A673 (cell line): ENCODE results near the gene CWH43.

ENCODE experiments used
- CTCF ChIP-seq: fragments of 300-800, 200-600 bp; sonication (generic); conservative IDR thresholded peaks from 2 replicates; pipeline ENCODE4 v1.5.1; 2017; ENCODE audit warnings: low read depth, mild to moderate bottlenecking, antibody characterized with exemption, low read length, moderate library complexity, mixed read lengths
- EZH2 ChIP-seq: fragments of 200-600 bp; sonication (generic); IDR thresholded peaks from 2 replicates; pipeline ENCODE4 v1.6.1; 2017; ENCODE audit warnings: borderline replicate concordance, low read depth, mild to moderate bottlenecking, mixed read lengths, antibody characterized with exemption, low read length; ENCODE audit not compliant: poor library complexity, severe bottlenecking

- no peak for TF ChIP-seq CTCF
- TF ChIP-seq EZH2: no peak
These were observed 23.4 kb upstream of the CWH43 start for GRCh38 chr4:48962636-48963035.
